ENCODE results near the gene MRPL48.

DNA sequence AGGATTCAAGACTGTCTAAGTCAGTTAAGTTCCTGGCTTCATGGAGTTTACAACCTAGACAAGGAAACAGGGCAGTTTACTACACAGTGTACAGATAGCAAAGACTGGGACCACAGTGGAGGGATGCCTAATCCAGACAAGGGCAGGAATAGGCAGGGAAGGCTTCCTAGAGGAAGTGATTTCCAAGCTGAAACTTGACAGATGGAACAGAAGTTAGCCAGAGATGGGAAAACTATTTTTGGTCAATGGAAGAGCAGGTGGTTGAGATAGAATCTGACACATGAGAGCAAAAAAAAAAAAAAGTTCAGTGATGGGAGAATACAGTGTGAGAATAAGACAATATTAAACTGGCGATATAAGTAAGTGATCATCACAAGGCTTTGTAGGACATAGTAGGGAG is 87.7 kb downstream of the MRPL48 start:
- TF ChIP-seq POLR2A (IDR thresholded peaks at IDR 0.05; ENCODE audit: low read depth, low read length): no peak
- no peak for TF ChIP-seq TAF1 (IDR thresholded peaks at IDR 0.05; ENCODE audit: borderline replicate concordance, low read depth, low read length)
- no peak for TF ChIP-seq POLR2AphosphoS5 (IDR thresholded peaks at IDR 0.05; ENCODE audit: low read depth, low read length)

All from GM12892 (cell line).